Naive thymus-derived CD8-positive, alpha-beta T cell (primary cell): ENCODE measurements around the gene PLEKHA1. TPM values are rescaled to one million over a fixed set of nuclear protein-coding genes. Genes with fewer than 3 reads are reported as not detected.

ENCODE experiments used
- ATAC-seq, 2 donors: fragments of 150-1000 bp; cut with Tn5 transposase in 1 of 2; sonication (Bioruptor Pico), chemical (Tn5 transposase) in 1 of 2; 1 replicate in 1 of 2; 2 replicates in 1 of 2; pipeline ENCODE4 v1.10.0; 2021; ENCODE audit warnings: mild to moderate bottlenecking in 2 of 2, moderate library complexity in 2 of 2
- POLR2A ChIA-PET: fragments of 350-600 bp; sonication (Branson Sonifier 250); formaldehyde crosslinking; loops from one replicate; lab custom pipeline; 2021; ENCODE audit warnings: antibody characterized with exemption; lab: Charles Lee
- DNase-seq, 10 donors: peaks; one replicate each; pipeline versions ENCODE4 v3.0.0 to v3.0.0-alpha.2; 2020 to 2022
- H3K27ac Mint-ChIP-seq, 10 donors: one replicate each; pipeline ENCODE4 v1.8.0; 2020 to 2022; ENCODE audit warnings: mild to moderate bottlenecking in 10 of 10, mixed read lengths in 10 of 10, moderate library complexity in 4 of 10, inconsistent platforms in 1 of 10
- H3K27me3 Mint-ChIP-seq, 5 donors: one replicate each; pipeline ENCODE4 v1.8.0; 2021 to 2022; ENCODE audit warnings: mixed read lengths in 5 of 5
- H3K36me3 Mint-ChIP-seq, 3 donors: one replicate each; pipeline ENCODE4 v1.8.0; 2020 to 2022; ENCODE audit warnings: mixed read lengths in 3 of 3, mild to moderate bottlenecking in 2 of 3, inconsistent platforms in 1 of 3
- H3K4me1 Mint-ChIP-seq, 4 donors: one replicate each; pipeline ENCODE4 v1.8.0; 2021 to 2022; ENCODE audit warnings: mixed read lengths in 4 of 4
- H3K4me3 Mint-ChIP-seq, 10 donors: one replicate each; pipeline ENCODE4 v1.8.0; 2020 to 2022; ENCODE audit warnings: mild to moderate bottlenecking in 10 of 10, mixed read lengths in 10 of 10, moderate library complexity in 6 of 10, inconsistent platforms in 1 of 10
- H3K9me3 Mint-ChIP-seq, 9 donors: one replicate each; pipeline ENCODE4 v1.8.0; 2020 to 2022; ENCODE audit warnings: mixed read lengths in 9 of 9, mild to moderate bottlenecking in 3 of 9, inconsistent platforms in 1 of 9, moderate library complexity in 1 of 9
- polyA plus RNA-seq, 3 donors: library from polyadenylated mRNA; unstranded; fragments of 300-500 nt; fragmentation: Illumina TruSeq; gene quantifications; one replicate each; pipeline ENCODE4 v1.2.3, GENCODE V29; 2021
- total RNA-seq, 8 experiments: library from RNA in 2 of 8; stranded (reverse) in 2 of 8; gene quantifications; one replicate each; pipeline ENCODE4 v1.2.3 and lab custom pipeline; 2021 to 2026

PLEKHA1 gene
- total and polyA plus RNA-seq, 5 experiments from 2014 or later, result 71.4 to 91.6 (median 78.0) TPM

- Mint-ChIP-seq H3K27ac (peak overlapping the region; percentile 17 to 98 (median 89)), H3K4me1 (peaks cover 30 to 86% (median 76%) of the 10 kb centered on the region in 4 donors), H3K9me3 (peaks cover 0 to 2% (median 0%) of the 10 kb centered on the region in 9 donors), H3K4me3 (peak overlapping the region in 9 of 10 donors; percentile 52 to 72 (median 63)), H3K27me3 (no peaks in the 10 kb centered on the region), H3K36me3 (peaks cover 4 to 44% (median 44%) of the 10 kb centered on the region in 3 donors)
- POLR2A ChIA-PET, result interaction anchor here (0.7 to 4.9 kb wide), 2 partner anchors 43 to 125 kb away, joined by 3 to 31 read pairs; partner anchors contain the start of gene PLEKHA1
- DNase-seq (no peak), ATAC-seq (peak in 1 of 2 donors; percentile 5)
Observed at GRCh38 chr10:122417667-122418066, 43.2 kb downstream of the PLEKHA1 start.

GRCh38 chr10:122419016-122419415 lies 44.5 kb downstream of the PLEKHA1 start:
- Mint-ChIP-seq H3K4me3 (peak overlapping the region in 3 of 10 donors; percentile 12 to 41 (median 26)), H3K36me3 (peaks cover 4 to 38% (median 34%) of the 10 kb centered on the region in 3 donors), H3K27me3 (no peaks in the 10 kb centered on the region), H3K27ac (peak overlapping the region in 6 of 10 donors; percentile 2 to 98 (median 58)), H3K4me1 (peaks cover 30 to 94% (median 77%) of the 10 kb centered on the region in 4 donors), H3K9me3 (peaks cover 0 to 2% (median 0%) of the 10 kb centered on the region in 9 donors)
- POLR2A ChIA-PET, result interaction anchor here (0.8 to 2.7 kb wide), 6 partner anchors 12 to 45 kb away, joined by 3 to 28 read pairs (median 8); partner anchors contain the start of gene PLEKHA1
- no peak for DNase-seq
- no peak for ATAC-seq

- DNase-seq (no peak), ATAC-seq (no peak)
- Mint-ChIP-seq H3K36me3 (peaks cover 0 to 35% (median 31%) of the 10 kb centered on the region in 3 donors), H3K27me3 (no peaks in the 10 kb centered on the region), H3K9me3 (peaks cover 0 to 2% (median 0%) of the 10 kb centered on the region in 9 donors), H3K4me1 (peaks cover 25 to 94% (median 72%) of the 10 kb centered on the region in 4 donors), H3K4me3 (peak overlapping the region in 7 of 10 donors; percentile 33 to 79 (median 51)), H3K27ac (peak overlapping the region in 9 of 10 donors; percentile 65 to 98 (median 93))
- POLR2A ChIA-PET, result interaction anchor here (1.0 to 2.7 kb wide), 5 partner anchors 13 to 46 kb away, joined by 3 to 28 read pairs (median 9); partner anchors contain the start of gene PLEKHA1
Observed at GRCh38 chr10:122419876-122420623, 45.5 kb downstream of the PLEKHA1 start.

- no peak for ATAC-seq
- POLR2A ChIA-PET, result interaction anchor here (2.2 to 2.7 kb wide), 3 partner anchors 13 to 46 kb away, joined by 9 to 28 read pairs (median 14); partner anchors contain the start of gene PLEKHA1
- DNase-seq, result no peak
- H3K36me3 Mint-ChIP-seq, result peaks cover 0 to 36% (median 31%) of the 10 kb centered on the region in 3 donors
- H3K27me3 Mint-ChIP-seq, result no peaks in the 10 kb centered on the region
- peaks cover 25 to 89% (median 69%) of the 10 kb centered on the region in 4 donors for H3K4me1 Mint-ChIP-seq
- H3K4me3 Mint-ChIP-seq, result peak overlapping the region in 9 of 10 donors; percentile 31 to 79 (median 58)
- peaks cover 0 to 2% (median 0%) of the 10 kb centered on the region in 9 donors for H3K9me3 Mint-ChIP-seq
- H3K27ac Mint-ChIP-seq, result peak overlapping the region; percentile 83 to 98 (median 92)
Observed at GRCh38 chr10:122420624-122421007, 46.1 kb downstream of the PLEKHA1 start.

GRCh38 chr10:122421054-122421625 lies 46.6 kb downstream of the PLEKHA1 start:
- H3K27ac Mint-ChIP-seq, result peak overlapping the region; percentile 83 to 98 (median 92)
- H3K4me1 Mint-ChIP-seq, result peaks cover 23 to 88% (median 68%) of the 10 kb centered on the region in 4 donors
- ATAC-seq (peak in 1 of 2 donors; percentile 69), DNase-seq (peak in 1 of 10 donors; percentile 43)
- H3K36me3 Mint-ChIP-seq, result peaks cover 0 to 31% (median 30%) of the 10 kb centered on the region in 3 donors
- POLR2A ChIA-PET, result interaction anchor here (3.6 kb wide), 1 partner anchor 46 kb away, joined by 30 read pairs; the partner anchor contains the start of gene PLEKHA1
- H3K4me3 Mint-ChIP-seq, result peak overlapping the region in 9 of 10 donors; percentile 20 to 79 (median 58)
- H3K27me3 Mint-ChIP-seq, result no peaks in the 10 kb centered on the region
- peaks cover 0 to 2% (median 0%) of the 10 kb centered on the region in 9 donors for H3K9me3 Mint-ChIP-seq

- H3K27ac Mint-ChIP-seq, result peak overlapping the region; percentile 78 to 98 (median 92)
- POLR2A ChIA-PET, result interaction anchor here (0.8 to 3.6 kb wide), 2 partner anchors 47 to 50 kb away, joined by 3 to 30 read pairs; partner anchors contain the start of gene PLEKHA1
- H3K4me1 Mint-ChIP-seq, result peaks cover 19 to 86% (median 65%) of the 10 kb centered on the region in 4 donors
- peaks cover 0 to 2% (median 0%) of the 10 kb centered on the region in 9 donors for H3K9me3 Mint-ChIP-seq
- DNase-seq, result no peak
- ATAC-seq, result no peak
- peak overlapping the region in 9 of 10 donors; percentile 55 to 73 (median 66) for H3K4me3 Mint-ChIP-seq
- H3K27me3 Mint-ChIP-seq, result no peaks in the 10 kb centered on the region
- peaks cover 2 to 31% (median 27%) of the 10 kb centered on the region in 3 donors for H3K36me3 Mint-ChIP-seq
Observed at GRCh38 chr10:122421742-122422141, 47.2 kb downstream of the PLEKHA1 start.

- POLR2A ChIA-PET, result interaction anchor here (0.8 to 3.6 kb wide), 3 partner anchors 48 to 54 kb away, joined by 3 to 30 read pairs (median 3); partner anchors contain the start of gene PLEKHA1
- peaks cover 6 to 31% (median 29%) of the 10 kb centered on the region in 3 donors for H3K36me3 Mint-ChIP-seq
- DNase-seq, result peak in 2 of 10 donors; percentile 14 to 16
- H3K9me3 Mint-ChIP-seq, result no peaks in the 10 kb centered on the region
- peak overlapping the region; percentile 80 to 98 (median 92) for H3K27ac Mint-ChIP-seq
- no peaks in the 10 kb centered on the region for H3K27me3 Mint-ChIP-seq
- ATAC-seq, result peak; percentile 66 to 76
- peaks cover 23 to 86% (median 66%) of the 10 kb centered on the region in 4 donors for H3K4me1 Mint-ChIP-seq
- peak overlapping the region in 9 of 10 donors; percentile 25 to 73 (median 66) for H3K4me3 Mint-ChIP-seq
Observed at GRCh38 chr10:122422266-122422989, 47.9 kb downstream of the PLEKHA1 start.

GRCh38 chr10:122424059-122424458 lies 49.6 kb downstream of the PLEKHA1 start:
- Mint-ChIP-seq H3K9me3 (no peaks in the 10 kb centered on the region), H3K4me3 (peak overlapping the region in 2 of 10 donors; percentile 22 to 29), H3K27me3 (no peaks in the 10 kb centered on the region), H3K4me1 (peaks cover 25 to 79% (median 57%) of the 10 kb centered on the region in 4 donors), H3K27ac (peak overlapping the region in 7 of 10 donors; percentile 29 to 82 (median 70)), H3K36me3 (peaks cover 6 to 27% (median 25%) of the 10 kb centered on the region in 3 donors)
- POLR2A ChIA-PET, result interaction anchor here (0.6 to 3.6 kb wide), 4 partner anchors 9 to 49 kb away, joined by 3 to 30 read pairs (median 4); partner anchors contain the start of gene PLEKHA1
- DNase-seq (no peak), ATAC-seq (no peak)

- H3K9me3 Mint-ChIP-seq, result no peaks in the 10 kb centered on the region
- H3K4me3 Mint-ChIP-seq, result peak overlapping the region in 8 of 10 donors; percentile 1 to 46 (median 32)
- DNase-seq, result no peak
- no peaks in the 10 kb centered on the region for H3K27me3 Mint-ChIP-seq
- H3K4me1 Mint-ChIP-seq, result peaks cover 17 to 60% (median 33%) of the 10 kb centered on the region in 4 donors
- peaks cover 6 to 37% (median 19%) of the 10 kb centered on the region in 3 donors for H3K36me3 Mint-ChIP-seq
- peak overlapping the region; percentile 28 to 92 (median 79) for H3K27ac Mint-ChIP-seq
- POLR2A ChIA-PET, result interaction anchor here (1.5 kb wide), 1 partner anchor 52 kb away, joined by 10 read pairs; the partner anchor contains the start of gene PLEKHA1
- no peak for ATAC-seq
Observed at GRCh38 chr10:122426829-122427228, 52.3 kb downstream of the PLEKHA1 start.

- DNase-seq (no peak), ATAC-seq (no peak)
- Mint-ChIP-seq H3K27me3 (no peaks in the 10 kb centered on the region), H3K27ac (peak overlapping the region; percentile 48 to 92 (median 79)), H3K36me3 (peaks cover 6 to 39% (median 19%) of the 10 kb centered on the region in 3 donors), H3K4me1 (peaks cover 14 to 55% (median 29%) of the 10 kb centered on the region in 4 donors), H3K4me3 (peak overlapping the region in 8 of 10 donors; percentile 1 to 46 (median 32)), H3K9me3 (no peaks in the 10 kb centered on the region)
- POLR2A ChIA-PET, result interaction anchor here (1.5 kb wide), 1 partner anchor 53 kb away, joined by 10 read pairs; the partner anchor contains the start of gene PLEKHA1
Observed at GRCh38 chr10:122427280-122427679, 52.8 kb downstream of the PLEKHA1 start.
